Renal cortical epithelial cell (primary cell): ENCODE data around the gene STK17B. TPM values are rescaled to one million over a fixed set of nuclear protein-coding genes. Genes with fewer than 3 reads are reported as not detected.
"Not testable (repeated sequence)": the region's sequence is repeated elsewhere in the genome, so short reads cannot be mapped to it uniquely, and the experiment has no call there.

ENCODE experiments used
- DNase-seq: peaks from one replicate; pipeline ENCODE4 v3.0.0-alpha.2; 2011; ENCODE audit warnings: low read depth
- total RNA-seq: library from RNA; depleted of rRNA; stranded (reverse); fragments of >200 nt; gene quantifications from 2 replicates; pipeline ENCODE4 v1.2.3, GENCODE V29; 2014

The STK17B gene
- 21.5 and 32.8 TPM in 2 replicates for total RNA-seq

GRCh38 chr2:196171248-196171871, at the start of gene STK17B:
Gene STK17B, minus strand, starts transcription at chr2:196171578. Its CDS starts 8,195 bp downstream, at chr2:196163383.
- DNase-seq, result peak; percentile 81

- no peak for DNase-seq
Measured at GRCh38 chr2:196220671-196221070, 49.3 kb upstream of the STK17B start.

- DNase-seq, result no peak
Measured at GRCh38 chr2:196219671-196220070, 48.3 kb upstream of the STK17B start.

GRCh38 chr2:196218106-196218505, 46.7 kb upstream of the STK17B start:
- DNase-seq, result no peak

- no peak for DNase-seq
Measured at GRCh38 chr2:196217116-196217515, 45.7 kb upstream of the STK17B start.

- no peak for DNase-seq
Measured at GRCh38 chr2:196215376-196215775, 44.0 kb upstream of the STK17B start.

GRCh38 chr2:196214156-196214555, 42.8 kb upstream of the STK17B start:
- DNase-seq, result no peak

GRCh38 chr2:196213252-196213980, 42.0 kb upstream of the STK17B start:
- DNase-seq, result no peak

GRCh38 chr2:196208915-196209314, 37.5 kb upstream of the STK17B start:
- DNase-seq, result peak; percentile 14

GRCh38 chr2:196206804-196207203, 35.4 kb upstream of the STK17B start:
- DNase-seq, result no peak

- DNase-seq, result peak; percentile 49
Measured at GRCh38 chr2:196205881-196206435, 34.6 kb upstream of the STK17B start.

GRCh38 chr2:196205011-196205766, 33.8 kb upstream of the STK17B start:
- no peak for DNase-seq

- DNase-seq, result no peak
Measured at GRCh38 chr2:196201229-196202009, 30.0 kb upstream of the STK17B start.

- no peak for DNase-seq
Measured at GRCh38 chr2:196200557-196200956, 29.2 kb upstream of the STK17B start.

- DNase-seq, result no peak
Measured at GRCh38 chr2:196195758-196196157, 24.4 kb upstream of the STK17B start.

GRCh38 chr2:196195302-196195701, 23.9 kb upstream of the STK17B start:
- no peak for DNase-seq

GRCh38 chr2:196191541-196191940, 20.2 kb upstream of the STK17B start:
- DNase-seq, result no peak

- no peak for DNase-seq
Measured at GRCh38 chr2:196187898-196188458, 16.6 kb upstream of the STK17B start.

GRCh38 chr2:196187175-196187700, 15.9 kb upstream of the STK17B start:
- not testable (repeated sequence) for DNase-seq

GRCh38 chr2:196186266-196186980, 15.0 kb upstream of the STK17B start:
- DNase-seq, result no peak
